Subcutaneous adipose tissue (tissue), 4 donors: ENCODE data around the gene RUVBL1. TPM values are rescaled to one million over a fixed set of nuclear protein-coding genes. Genes with fewer than 3 reads are reported as not detected.

ENCODE experiments used
- CTCF ChIP-seq: fragments of 450-650 bp; IDR thresholded peaks from one replicate; pipeline ENCODE4 v1.5.1; 2016; ENCODE audit warnings: low read depth, mild to moderate bottlenecking, control low read depth, antibody characterized with exemption, moderate library complexity
- total RNA-seq, 4 donors: library from RNA; depleted of rRNA; stranded (reverse); fragments of >200 nt; gene quantifications; one replicate each; pipeline ENCODE4 v1.1.0, GENCODE V29; 2016

The RUVBL1 gene
- total RNA-seq, 4 donors from 2014 or later, result 14.1 to 29.3 (median 17.1) TPM

DNA sequence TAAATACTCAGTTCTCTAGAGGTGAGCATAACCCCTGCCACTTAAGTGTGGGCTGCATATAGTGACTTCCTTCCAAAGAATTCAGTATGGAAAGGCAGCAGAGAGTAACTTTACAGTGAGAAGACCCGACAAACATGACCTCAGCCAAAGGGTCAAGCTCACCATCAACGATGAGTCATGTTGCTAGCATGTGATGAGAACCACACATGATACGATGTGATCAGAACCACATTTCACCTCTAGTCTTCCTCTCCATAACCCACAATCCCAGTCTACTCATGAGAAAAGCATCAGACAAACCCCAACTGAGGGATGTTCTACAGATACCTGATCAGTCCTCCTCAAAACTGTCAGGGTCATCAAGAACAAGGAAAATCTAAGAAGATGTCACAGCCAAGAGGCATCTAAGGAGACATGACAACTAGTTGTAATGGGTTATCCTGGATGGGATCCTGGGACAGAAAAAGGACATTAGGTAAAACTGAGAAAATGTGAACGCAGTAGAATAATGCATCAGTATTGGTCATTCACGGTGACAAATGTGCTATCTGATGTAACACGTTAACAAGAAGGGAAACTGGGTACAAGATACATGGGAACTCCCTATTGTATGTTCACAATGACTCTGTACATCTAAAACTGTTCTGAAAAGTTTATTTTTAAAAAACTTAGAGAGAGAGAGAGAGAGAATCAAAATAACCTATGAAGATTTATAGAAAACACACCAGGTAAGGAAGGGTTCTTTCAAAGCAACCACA, 43.1 kb downstream of the RUVBL1 start:
- no peak for TF ChIP-seq CTCF

DNA sequence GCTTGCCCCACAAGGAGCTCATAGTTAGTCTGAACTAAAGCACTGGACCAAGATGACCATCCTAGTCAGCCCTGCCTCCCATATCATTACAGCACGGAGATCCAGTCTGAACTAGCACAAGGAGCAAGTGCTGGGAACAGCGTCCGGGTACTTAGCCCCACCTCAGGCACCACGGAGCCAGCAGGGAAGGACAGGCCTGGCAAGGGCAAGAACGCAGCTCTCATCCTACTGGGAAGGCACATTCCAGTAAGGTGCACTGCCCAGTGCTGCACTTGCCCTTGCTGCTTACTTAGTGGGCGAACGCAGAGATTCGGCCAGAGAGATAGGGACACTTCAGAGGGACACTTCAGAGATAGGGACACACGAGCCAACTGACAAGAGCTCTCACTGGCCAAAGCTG, 43.8 kb downstream of the RUVBL1 start:
- no peak for TF ChIP-seq CTCF

- TF ChIP-seq CTCF, result no peak
Observed at GRCh38 chr3:128078875-128079274, 44.7 kb downstream of the RUVBL1 start.

- no peak for TF ChIP-seq CTCF
Observed at GRCh38 chr3:128078322-128078721, 45.3 kb downstream of the RUVBL1 start.

- TF ChIP-seq CTCF, result no peak
Observed at GRCh38 chr3:128077665-128078064, 45.9 kb downstream of the RUVBL1 start.

GRCh38 chr3:128077202-128077624, 46.4 kb downstream of the RUVBL1 start:
- no peak for TF ChIP-seq CTCF

- no peak for TF ChIP-seq CTCF
Observed at GRCh38 chr3:128076483-128077201, 47.0 kb downstream of the RUVBL1 start.
